Coronary artery (tissue), 2 donors: ENCODE results near the gene GSAP.
"Not testable (repeated sequence)": the region's sequence is repeated elsewhere in the genome, so short reads cannot be mapped to it uniquely, and the experiment has no call there.

Experiments used
- DNase-seq: peaks from one replicate; pipeline ENCODE4 v3.0.0-alpha.2; 2017; ENCODE audit warnings: low spot score
- H3K27ac ChIP-seq, 2 donors: fragments of 200-600 bp; sonication (generic); one replicate each; pipeline ENCODE4 v1.5.1; 2016 to 2019
- H3K4me3 ChIP-seq: fragments of 200-600 bp; sonication (generic); 2 replicates; pipeline ENCODE4 v1.5.1; 2016; ENCODE audit warnings: mild to moderate bottlenecking, moderate library complexity
- CTCF ChIP-seq: fragments of 200-600 bp; sonication (generic); IDR thresholded peaks from one replicate; pipeline ENCODE4 v1.5.1; 2019; ENCODE audit warnings: antibody characterized with exemption

GSAP gene

GRCh38 chr7:77459311-77459726, 43.2 kb upstream of the GSAP start:
- no peak for DNase-seq
- TF ChIP-seq CTCF: no peak
- Histone ChIP-seq H3K4me3 (no peak overlapping the region), H3K27ac (no peak overlapping the region)

GRCh38 chr7:77458786-77459185, 42.6 kb upstream of the GSAP start:
- no peak for TF ChIP-seq CTCF
- no peak for DNase-seq
- H3K27ac ChIP-seq: no peak overlapping the region

GRCh38 chr7:77457779-77458178, 41.6 kb upstream of the GSAP start:
- no peak for TF ChIP-seq CTCF
- DNase-seq: no peak
- no peak overlapping the region for H3K4me3 ChIP-seq
- no peak overlapping the region for H3K27ac ChIP-seq

More at GRCh38 chr7:77458786-77459185, 42.6 kb upstream of the GSAP start:
- no peak overlapping the region for H3K4me3 ChIP-seq

GRCh38 chr7:77456696-77457095, 40.5 kb upstream of the GSAP start:
- Histone ChIP-seq H3K27ac (no peak overlapping the region), H3K4me3 (no peak overlapping the region)
- TF ChIP-seq CTCF: no peak
- no peak for DNase-seq

- no peak overlapping the region for H3K4me3 ChIP-seq
- DNase-seq: no peak
- TF ChIP-seq CTCF: no peak
- no peak overlapping the region for H3K27ac ChIP-seq
Measured at GRCh38 chr7:77455321-77455720, 39.2 kb upstream of the GSAP start.

- Histone ChIP-seq H3K27ac (no peak overlapping the region), H3K4me3 (no peak overlapping the region)
- DNase-seq: no peak
- TF ChIP-seq CTCF: no peak
Measured at GRCh38 chr7:77454802-77455201, 38.7 kb upstream of the GSAP start.

- Histone ChIP-seq H3K4me3 (no peak overlapping the region), H3K27ac (peak overlapping the region in 1 of 2 donors; percentile 31)
- TF ChIP-seq CTCF: no peak
- no peak for DNase-seq
Measured at GRCh38 chr7:77453531-77453930, 37.4 kb upstream of the GSAP start.

- not testable (repeated sequence) for DNase-seq, H3K27ac ChIP-seq, H3K4me3 ChIP-seq
Measured at GRCh38 chr7:77451950-77452349, 35.8 kb upstream of the GSAP start.
